CD4-positive, alpha-beta memory T cell (primary cell): ENCODE measurements around the gene RBAK. TPM values are rescaled to one million over a fixed set of nuclear protein-coding genes. Genes with fewer than 3 reads are reported as not detected.
"Not testable (repeated sequence)": the region's sequence is repeated elsewhere in the genome, so short reads cannot be mapped to it uniquely, and the experiment has no call there.

Experiments
- CTCF ChIA-PET: fragments of 350-600 bp; sonication (Branson Sonifier 250); formaldehyde crosslinking; loops from one replicate; lab custom pipeline; 2021; ENCODE audit warnings: inconsistent platforms; ENCODE audit not compliant: partially characterized antibody; lab: Charles Lee
- POLR2A ChIA-PET: fragments of 350-600 bp; sonication (Branson Sonifier 250); formaldehyde crosslinking; loops from one replicate; lab custom pipeline; 2021; ENCODE audit not compliant: partially characterized antibody; lab: Charles Lee
- DNase-seq, 5 donors: peaks; one replicate each; pipeline versions ENCODE4 v3.0.0 to v3.0.0-alpha.2; 2020 to 2022; ENCODE audit warnings: mixed read lengths in 1 of 5
- H3K27ac ChIP-seq: one replicate; pipeline ENCODE4 v1.7.0; 2013; ENCODE audit warnings: low read depth, low read length
- H3K27me3 ChIP-seq: 2 replicates; pipeline ENCODE4 v1.7.0; 2013; ENCODE audit warnings: mild to moderate bottlenecking, low read length, moderate library complexity; ENCODE audit not compliant: insufficient read depth
- H3K36me3 ChIP-seq: 2 replicates; pipeline ENCODE4 v1.7.0; 2013; ENCODE audit warnings: mild to moderate bottlenecking, low read length, moderate library complexity; ENCODE audit not compliant: insufficient read depth
- H3K4me1 ChIP-seq: 2 replicates; pipeline ENCODE4 v1.7.0; 2013; ENCODE audit warnings: mild to moderate bottlenecking, low read length, moderate library complexity; ENCODE audit not compliant: insufficient read depth
- H3K4me3 ChIP-seq, 2 donors: one replicate each; pipeline ENCODE4 v1.7.0; 2013; ENCODE audit warnings: low read length in 2 of 2, mild to moderate bottlenecking in 1 of 2
- H3K9me3 ChIP-seq, 2 donors: one replicate each; pipeline ENCODE4 v1.7.0; 2013; ENCODE audit warnings: low read length in 2 of 2, control low read depth in 1 of 2; ENCODE audit not compliant: control insufficient read depth in 1 of 2
- H3K27ac Mint-ChIP-seq, 7 donors: one replicate each; pipeline ENCODE4 v1.8.0; 2020 to 2021; ENCODE audit warnings: mixed read lengths in 7 of 7, mild to moderate bottlenecking in 6 of 7, inconsistent platforms in 3 of 7, moderate library complexity in 3 of 7
- H3K27me3 Mint-ChIP-seq, 2 donors: one replicate each; pipeline ENCODE4 v1.8.0; 2020 to 2021; ENCODE audit warnings: mixed read lengths in 2 of 2
- H3K36me3 Mint-ChIP-seq, 2 donors: one replicate each; pipeline ENCODE4 v1.8.0; 2020 to 2021; ENCODE audit warnings: mixed read lengths in 2 of 2, inconsistent platforms in 1 of 2, mild to moderate bottlenecking in 1 of 2
- H3K4me1 Mint-ChIP-seq, 4 donors: one replicate each; pipeline ENCODE4 v1.8.0; 2020 to 2021; ENCODE audit warnings: mixed read lengths in 4 of 4, mild to moderate bottlenecking in 1 of 4
- H3K4me3 Mint-ChIP-seq, 8 donors: one replicate each; pipeline ENCODE4 v1.8.0; 2020 to 2021; ENCODE audit warnings: mixed read lengths in 8 of 8, mild to moderate bottlenecking in 7 of 8, moderate library complexity in 6 of 8, inconsistent platforms in 3 of 8
- H3K9me3 Mint-ChIP-seq, 8 donors: one replicate each; pipeline ENCODE4 v1.8.0; 2020 to 2021; ENCODE audit warnings: mixed read lengths in 8 of 8, mild to moderate bottlenecking in 5 of 8, inconsistent platforms in 3 of 8, moderate library complexity in 1 of 8
- intact Hi-C: fragments of 100-400 bp; cut with micrococcal nuclease; formaldehyde crosslinking; loops from one replicate; pipeline ENCODE4 v1.15.1; 2023
- polyA plus RNA-seq, 2 donors: library from polyadenylated mRNA; unstranded; fragments of 300-500 nt; fragmentation: Illumina TruSeq; gene quantifications; one replicate each; pipeline ENCODE4 v1.2.3, GENCODE V29; 2021
- total RNA-seq, 2 experiments: library from RNA; stranded (reverse); gene quantifications; one replicate each; pipeline ENCODE4 v1.2.3, GENCODE V29; 2021

RBAK gene
- total and polyA plus RNA-seq, 4 experiments from 2014 or later = 3.1 to 20.3 (median 13.1) TPM

- Mint-ChIP-seq H3K4me1 (peaks cover 0 to 14% (median 4%) of the 10 kb centered on the region in 4 donors), H3K9me3 (peaks cover 0 to 5% (median 0%) of the 10 kb centered on the region in 8 donors), H3K27ac (peak overlapping the region in 3 of 7 donors; percentile 25 to 66 (median 53)), H3K4me3 (no peak overlapping the region), H3K27me3 (no peaks in the 10 kb centered on the region), H3K36me3 (peaks cover 36 to 39% of the 10 kb centered on the region in 2 donors)
- Histone ChIP-seq H3K27me3 (no peaks in the 10 kb centered on the region), H3K36me3 (peaks cover 11% of the 10 kb centered on the region), H3K9me3 (no peaks in the 10 kb centered on the region), H3K4me3 (no peak overlapping the region), H3K4me1 (no peaks in the 10 kb centered on the region), H3K27ac (no peak overlapping the region)
- POLR2A ChIA-PET = no interaction called here
- no peak for DNase-seq
- intact Hi-C loops = no loop called here
- CTCF ChIA-PET = no interaction called here
These were observed 43.7 kb upstream of the RBAK start for GRCh38 chr7:5001911-5002310.

GRCh38 chr7:5005066-5005465 is 40.6 kb upstream of the RBAK start:
- no peak for DNase-seq
- Mint-ChIP-seq H3K4me1 (peaks cover 0 to 5% (median 0%) of the 10 kb centered on the region in 4 donors), H3K9me3 (peaks cover 0 to 6% (median 0%) of the 10 kb centered on the region in 8 donors), H3K27me3 (no peaks in the 10 kb centered on the region), H3K36me3 (peaks cover 42 to 44% of the 10 kb centered on the region in 2 donors), H3K4me3 (no peak overlapping the region), H3K27ac (no peak overlapping the region)
- Histone ChIP-seq H3K4me3 (no peak overlapping the region), H3K36me3 (peaks cover 10% of the 10 kb centered on the region), H3K27me3 (no peaks in the 10 kb centered on the region), H3K4me1 (no peaks in the 10 kb centered on the region), H3K9me3 (no peaks in the 10 kb centered on the region), H3K27ac (no peak overlapping the region)
- ChIA-PET CTCF (no interaction called here), POLR2A (no interaction called here)
- intact Hi-C loops = no loop called here

- peaks cover 0 to 1% (median 0%) of the 10 kb centered on the region in 4 donors for H3K4me1 Mint-ChIP-seq
- H3K36me3 ChIP-seq = peaks cover 5% of the 10 kb centered on the region
- no peak for DNase-seq
- peaks cover 0 to 9% (median 0%) of the 10 kb centered on the region in 8 donors for H3K9me3 Mint-ChIP-seq
- ChIA-PET CTCF (no interaction called here), POLR2A (no interaction called here)
- no peaks in the 10 kb centered on the region for H3K27me3 Mint-ChIP-seq
- no peak overlapping the region for H3K27ac ChIP-seq
- peak overlapping the region in 1 of 7 donors; percentile 57 for H3K27ac Mint-ChIP-seq
- no peaks in the 10 kb centered on the region for H3K9me3 ChIP-seq
- no peak overlapping the region for H3K4me3 ChIP-seq
- no peaks in the 10 kb centered on the region for H3K27me3 ChIP-seq
- no peak overlapping the region for H3K4me3 Mint-ChIP-seq
- peaks cover 38 to 41% of the 10 kb centered on the region in 2 donors for H3K36me3 Mint-ChIP-seq
- intact Hi-C loops = no loop called here
- no peaks in the 10 kb centered on the region for H3K4me1 ChIP-seq
These were observed 32.7 kb upstream of the RBAK start for GRCh38 chr7:5012985-5013384.

- peaks cover 29 to 40% of the 10 kb centered on the region in 2 donors for H3K36me3 Mint-ChIP-seq
- H3K4me3 Mint-ChIP-seq, POLR2A ChIA-PET, H3K27me3 Mint-ChIP-seq, H3K4me1 ChIP-seq, H3K27ac ChIP-seq, H3K4me3 ChIP-seq, H3K9me3 ChIP-seq, CTCF ChIA-PET, H3K27me3 ChIP-seq, H3K9me3 Mint-ChIP-seq, H3K36me3 ChIP-seq, intact Hi-C loops, H3K4me1 Mint-ChIP-seq, DNase-seq: not testable (repeated sequence)
- H3K27ac Mint-ChIP-seq = peak overlapping the region in 2 of 7 donors; percentile 12 to 57
These were observed 29.7 kb upstream of the RBAK start for GRCh38 chr7:5015936-5016335.

GRCh38 chr7:5017626-5018025 is 28.0 kb upstream of the RBAK start:
- intact Hi-C loops, H3K9me3 ChIP-seq, DNase-seq, H3K9me3 Mint-ChIP-seq, H3K27me3 Mint-ChIP-seq, H3K4me1 ChIP-seq, H3K4me3 Mint-ChIP-seq, CTCF ChIA-PET, H3K4me1 Mint-ChIP-seq, H3K27ac Mint-ChIP-seq, H3K36me3 ChIP-seq, H3K27ac ChIP-seq, H3K27me3 ChIP-seq, H3K4me3 ChIP-seq, POLR2A ChIA-PET: not testable (repeated sequence)
- peaks cover 33 to 41% of the 10 kb centered on the region in 2 donors for H3K36me3 Mint-ChIP-seq

GRCh38 chr7:5020098-5020497 is 25.6 kb upstream of the RBAK start:
- Mint-ChIP-seq H3K27ac (no peak overlapping the region), H3K27me3 (no peaks in the 10 kb centered on the region), H3K36me3 (peaks cover 36 to 50% of the 10 kb centered on the region in 2 donors), H3K4me3 (no peak overlapping the region), H3K9me3 (peaks cover 0 to 8% (median 3%) of the 10 kb centered on the region in 8 donors), H3K4me1 (no peaks in the 10 kb centered on the region)
- no peak overlapping the region for H3K27ac ChIP-seq
- H3K4me1 ChIP-seq = no peaks in the 10 kb centered on the region
- H3K36me3 ChIP-seq = no peaks in the 10 kb centered on the region
- H3K4me3 ChIP-seq = no peak overlapping the region
- H3K9me3 ChIP-seq = no peaks in the 10 kb centered on the region
- H3K27me3 ChIP-seq = no peaks in the 10 kb centered on the region
- ChIA-PET CTCF (interaction anchor here (0.6 to 0.7 kb wide), 2 partner anchors 11 to 593 kb away, joined by 4 read pairs; no protein-coding TSS in a partner anchor), POLR2A (no interaction called here)
- intact Hi-C loops = no loop called here
- DNase-seq = no peak

GRCh38 chr7:5020976-5021550 is 24.6 kb upstream of the RBAK start:
- H3K4me3 ChIP-seq, H3K27me3 Mint-ChIP-seq, intact Hi-C loops, H3K4me1 Mint-ChIP-seq, H3K9me3 Mint-ChIP-seq, H3K4me1 ChIP-seq, H3K27ac Mint-ChIP-seq, H3K4me3 Mint-ChIP-seq, H3K36me3 ChIP-seq, H3K27ac ChIP-seq, DNase-seq, CTCF ChIA-PET, H3K9me3 ChIP-seq, H3K27me3 ChIP-seq, POLR2A ChIA-PET: not testable (repeated sequence)
- peaks cover 38 to 57% of the 10 kb centered on the region in 2 donors for H3K36me3 Mint-ChIP-seq
